ENCODE data around the gene BCL11B. TPM values are rescaled to one million over a fixed set of nuclear protein-coding genes. Genes with fewer than 3 reads are reported as not detected.

The BCL11B gene
- total and polyA plus RNA-seq, 9 of the 15 experiments (the other 6 are each of a cell fraction or from before 2014, with no cell fraction given) = 0.09 TPM; not detected in 8

DNA sequence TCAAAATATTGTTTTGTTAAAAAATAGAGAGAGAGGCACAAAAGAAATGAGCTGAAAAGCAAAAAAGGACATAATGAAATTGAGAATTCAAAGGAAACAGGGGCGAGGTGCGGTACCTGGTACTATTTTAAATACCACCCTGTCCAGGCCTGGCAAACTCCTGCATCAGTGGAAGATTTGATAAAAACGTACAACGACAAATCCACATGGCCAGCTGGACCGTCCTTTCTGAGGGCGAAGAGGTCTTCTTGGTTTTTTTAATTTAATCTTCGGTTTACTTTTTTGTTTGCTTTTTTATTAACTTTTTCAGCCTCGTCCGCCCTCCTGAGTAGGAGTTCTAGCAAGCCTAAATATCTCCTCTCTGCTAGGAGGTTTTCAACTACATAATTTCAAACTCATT lies 11.9 kb downstream of the BCL11B start:
- no TSS peak for BruUV-seq (replicated peaks)
- CTCF ChIA-PET (ENCODE audit: low intra/inter-chr PET ratio) = no interaction called here

More for the DNA sequence above, 11.9 kb downstream of the BCL11B start:
- no peak overlapping the region for H3K9ac ChIP-seq (ENCODE audit: insufficient read depth in 1 of 2, low read depth in 2 of 2, low read length in 2 of 2)
- TF ChIP-seq ARNT (IDR thresholded peaks at IDR 0.05) (no peak), U2AF2 (optimal IDR thresholded peaks at IDR 0.05; ENCODE audit: low read depth, low read length) (no peak), SUPT5H (IDR thresholded peaks at IDR 0.05) (no peak), SETDB1 (IDR thresholded peaks at IDR 0.05; ENCODE audit: low read length) (no peak), ARHGAP35 (IDR thresholded peaks at IDR 0.05; ENCODE audit: partially characterized antibody) (no peak), RCOR1 (IDR thresholded peaks at IDR 0.05; ENCODE audit: borderline replicate concordance in 1 of 2, low read depth in 2 of 2, low read length in 2 of 2) (no peak), HNRNPK (IDR thresholded peaks at IDR 0.05; ENCODE audit: low read depth, low read length, poor library complexity, severe bottlenecking) (no peak), ZNF146 (CRISPR knock-in tag; IDR thresholded peaks at IDR 0.05; ENCODE audit: unreplicated experiment) (no peak), CEBPB (tag; IDR thresholded peaks at IDR 0.05) (no peak), NCOA4 (IDR thresholded peaks at IDR 0.05; ENCODE audit: partially characterized antibody) (no peak), ESRRB (CRISPR knock-in tag; IDR thresholded peaks at IDR 0.05; ENCODE audit: borderline replicate concordance) (no peak), RUNX1 (IDR thresholded peaks at IDR 0.05; ENCODE audit: low read depth) (no peak)
- TF ChIP-seq, protein P1, sequence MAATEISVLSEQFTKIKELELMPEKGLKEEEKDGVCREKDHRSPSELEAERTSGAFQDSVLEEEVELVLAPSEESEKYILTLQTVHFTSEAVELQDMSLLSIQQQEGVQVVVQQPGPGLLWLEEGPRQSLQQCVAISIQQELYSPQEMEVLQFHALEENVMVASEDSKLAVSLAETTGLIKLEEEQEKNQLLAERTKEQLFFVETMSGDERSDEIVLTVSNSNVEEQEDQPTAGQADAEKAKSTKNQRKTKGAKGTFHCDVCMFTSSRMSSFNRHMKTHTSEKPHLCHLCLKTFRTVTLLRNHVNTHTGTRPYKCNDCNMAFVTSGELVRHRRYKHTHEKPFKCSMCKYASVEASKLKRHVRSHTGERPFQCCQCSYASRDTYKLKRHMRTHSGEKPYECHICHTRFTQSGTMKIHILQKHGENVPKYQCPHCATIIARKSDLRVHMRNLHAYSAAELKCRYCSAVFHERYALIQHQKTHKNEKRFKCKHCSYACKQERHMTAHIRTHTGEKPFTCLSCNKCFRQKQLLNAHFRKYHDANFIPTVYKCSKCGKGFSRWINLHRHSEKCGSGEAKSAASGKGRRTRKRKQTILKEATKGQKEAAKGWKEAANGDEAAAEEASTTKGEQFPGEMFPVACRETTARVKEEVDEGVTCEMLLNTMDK (IDR thresholded peaks at IDR 0.05; ENCODE audit: borderline replicate concordance, insufficient read depth, low read depth, low read length, poor library complexity, severe bottlenecking) = no peak
- ATAC-seq = no peak
- no peak for FAIRE-seq
- no peaks in the 10 kb centered on the region for H3K4me1 ChIP-seq (replicated peaks in 1 of 2; ENCODE audit: control insufficient read depth in 2 of 2, insufficient read depth in 2 of 2, low read length in 2 of 2)
- POLR2A ChIA-PET = no interaction called here
- H3K9me3 ChIP-seq (replicated peaks; ENCODE audit: control insufficient read depth, insufficient read depth, low read depth, low read length) = no peaks in the 10 kb centered on the region
- 0 out of 2 replicates have a peak, but pooled peaks cover 3% of the 10 kb centered on the region for H4K20me1 ChIP-seq (replicated peaks; ENCODE audit: control insufficient read depth, insufficient read depth, low read length)
- H3K27ac ChIP-seq (ENCODE audit: extremely low read depth, low read depth, low read length) = no peak overlapping the region
- H3K4me3 ChIP-seq = no peak overlapping the region
- H2AFZ ChIP-seq (ENCODE audit: low read depth, low read length) = no peak overlapping the region
- intact Hi-C loops (cut with micrococcal nuclease) (no loop called here), in situ Hi-C loops (cut with MboI) (no loop called here)
- no peak overlapping the region for H3K4me2 ChIP-seq (ENCODE audit: insufficient read depth, low read length)
- no peak for DNase-seq (ENCODE audit: extremely low read depth in 1 of 4, low spot score in 3 of 4)
- H3K79me2 ChIP-seq (ENCODE audit: control insufficient read depth, insufficient read depth, low read length) = no peaks in the 10 kb centered on the region
- H3K27me3 ChIP-seq (ENCODE audit: control insufficient read depth in 2 of 2, insufficient read depth in 2 of 2, low read length in 2 of 2) = peaks cover 2 to 55% of the 10 kb centered on the region in 2 experiments; a peak in 3 of 5 replicates
- 1% methylated on average over 7 of the region's 9 CpGs for WGBS (ENCODE audit: insufficient coverage, low coverage, missing lambda C conversion rate)
- H3K9me1 ChIP-seq (ENCODE audit: control insufficient read depth, insufficient read depth, low read length) = no peaks in the 10 kb centered on the region
- no peaks in the 10 kb centered on the region for H3K36me3 ChIP-seq (ENCODE audit: control insufficient read depth, insufficient read depth, low read length)
